AG04449 (cell line): ENCODE data around the gene PUM1.

Experiments
- CTCF ChIA-PET: fragments of 350-600 bp; formaldehyde crosslinking; extraction: SDS; loops from one replicate; lab custom pipeline; 2021; ENCODE audit warnings: antibody characterized with exemption; lab: Yijun Ruan, JAX
- POLR2A ChIA-PET: fragments of 400-600, 350-600 bp; formaldehyde crosslinking; extraction: SDS; loops from one replicate; lab custom pipeline; 2020; ENCODE audit warnings: antibody characterized with exemption, inconsistent platforms; lab: Yijun Ruan, JAX
- DNase-seq: peaks from one replicate; pipeline ENCODE4 v3.0.0-alpha.2; 2010; ENCODE audit warnings: low read depth, low spot score
- H3K4me3 ChIP-seq: 2 replicates; pipeline ENCODE4 v1.5.1; 2011; ENCODE audit warnings: low read depth, mild to moderate bottlenecking, control low read depth, low read length
- TF ChIP-seq, protein P1 (sequence below): IDR thresholded peaks from one replicate; pipeline ENCODE4 v1.5.1; 2011; ENCODE audit warnings: mild to moderate bottlenecking, moderate library complexity, low read length, control low read depth, inconsistent platforms; ENCODE audit not compliant: insufficient read depth; ENCODE audit errors: missing control alignments

The PUM1 gene

GRCh38 chr1:31004231-31004621 lies 61.3 kb downstream of the PUM1 start:
- CTCF ChIA-PET: interaction anchor here (1.1 to 2.3 kb wide), 5 partner anchors 10 to 75 kb away, joined by 3 to 8 read pairs (median 4); no protein-coding TSS in a partner anchor
- TF ChIP-seq, protein P1, sequence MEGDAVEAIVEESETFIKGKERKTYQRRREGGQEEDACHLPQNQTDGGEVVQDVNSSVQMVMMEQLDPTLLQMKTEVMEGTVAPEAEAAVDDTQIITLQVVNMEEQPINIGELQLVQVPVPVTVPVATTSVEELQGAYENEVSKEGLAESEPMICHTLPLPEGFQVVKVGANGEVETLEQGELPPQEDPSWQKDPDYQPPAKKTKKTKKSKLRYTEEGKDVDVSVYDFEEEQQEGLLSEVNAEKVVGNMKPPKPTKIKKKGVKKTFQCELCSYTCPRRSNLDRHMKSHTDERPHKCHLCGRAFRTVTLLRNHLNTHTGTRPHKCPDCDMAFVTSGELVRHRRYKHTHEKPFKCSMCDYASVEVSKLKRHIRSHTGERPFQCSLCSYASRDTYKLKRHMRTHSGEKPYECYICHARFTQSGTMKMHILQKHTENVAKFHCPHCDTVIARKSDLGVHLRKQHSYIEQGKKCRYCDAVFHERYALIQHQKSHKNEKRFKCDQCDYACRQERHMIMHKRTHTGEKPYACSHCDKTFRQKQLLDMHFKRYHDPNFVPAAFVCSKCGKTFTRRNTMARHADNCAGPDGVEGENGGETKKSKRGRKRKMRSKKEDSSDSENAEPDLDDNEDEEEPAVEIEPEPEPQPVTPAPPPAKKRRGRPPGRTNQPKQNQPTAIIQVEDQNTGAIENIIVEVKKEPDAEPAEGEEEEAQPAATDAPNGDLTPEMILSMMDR: no peak
- H3K4me3 ChIP-seq: no peak overlapping the region
- no peak for DNase-seq
- POLR2A ChIA-PET: no interaction called here

DNA sequence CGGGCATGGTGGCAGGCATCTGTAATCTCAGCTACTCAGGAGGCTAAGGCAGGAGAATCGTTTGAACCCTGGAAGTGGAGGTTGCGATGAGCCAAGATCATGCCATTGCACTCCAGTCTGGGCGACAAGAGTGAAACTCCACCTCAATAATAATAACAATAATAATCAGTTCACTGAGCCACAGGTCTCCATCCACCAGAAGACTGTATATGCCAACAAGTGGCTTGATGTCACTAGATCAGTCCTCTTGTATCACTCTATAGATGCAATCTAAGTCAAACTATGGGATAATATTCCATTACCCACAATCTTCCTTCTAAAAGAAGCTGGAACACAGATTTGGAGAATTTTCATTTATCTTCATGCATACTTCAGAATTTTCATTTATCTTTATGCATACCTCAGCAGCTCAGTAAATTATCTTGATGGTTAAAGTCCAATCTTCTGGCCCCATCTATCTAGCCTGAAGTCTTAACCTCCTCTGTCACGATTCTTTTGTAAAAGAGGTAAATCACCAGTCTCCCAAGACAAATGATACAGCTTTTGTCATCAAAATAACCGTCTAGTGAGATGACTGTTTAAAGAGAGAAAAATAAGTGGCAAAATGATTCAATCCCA lies 61.8 kb downstream of the PUM1 start:
- no peak for DNase-seq
- POLR2A ChIA-PET: no interaction called here
- no peak overlapping the region for H3K4me3 ChIP-seq
- TF ChIP-seq, protein P1: no peak
- CTCF ChIA-PET: interaction anchor here (0.9 to 2.3 kb wide), 5 partner anchors 9 to 180 kb away, joined by 3 to 8 read pairs (median 4); no protein-coding TSS in a partner anchor

- ChIA-PET POLR2A (no interaction called here), CTCF (interaction anchor here (0.6 to 1.6 kb wide), 3 partner anchors 10 to 199 kb away, joined by 3 to 6 read pairs (median 4); no protein-coding TSS in a partner anchor)
- TF ChIP-seq, protein P1: no peak
- H3K4me3 ChIP-seq: no peak overlapping the region
- no peak for DNase-seq
These were observed 65.2 kb downstream of the PUM1 start for GRCh38 chr1:31000301-31000700.

DNA sequence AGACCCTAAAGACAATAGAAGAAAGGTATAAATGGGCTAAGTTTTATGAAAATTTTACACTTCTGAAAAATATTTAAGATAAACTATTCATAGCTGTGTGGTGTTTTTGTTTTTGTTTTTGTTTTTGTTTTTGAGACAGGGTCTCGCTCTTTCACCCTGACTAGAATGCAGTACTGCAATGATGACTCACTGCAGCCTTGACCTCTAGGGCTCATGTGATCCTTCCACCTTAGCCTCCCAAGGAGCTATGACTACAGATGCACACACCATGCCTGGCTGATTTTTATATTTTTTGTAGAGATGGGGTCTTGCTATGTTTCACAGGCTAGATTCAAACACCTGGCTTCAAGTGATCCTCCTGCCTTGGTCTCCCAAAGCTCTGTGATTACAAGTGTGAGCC lies 66.6 kb downstream of the PUM1 start:
- TF ChIP-seq, protein P1: no peak
- CTCF ChIA-PET: interaction anchor here (1.4 kb wide), 1 partner anchor 163 kb away, joined by 3 read pairs; no protein-coding TSS in a partner anchor
- no peak for DNase-seq
- POLR2A ChIA-PET: no interaction called here
- no peak overlapping the region for H3K4me3 ChIP-seq

- H3K4me3 ChIP-seq: no peak overlapping the region
- ChIA-PET CTCF (no interaction called here), POLR2A (no interaction called here)
- TF ChIP-seq, protein P1: no peak
- DNase-seq: no peak
These were observed 67.3 kb downstream of the PUM1 start for GRCh38 chr1:30998171-30998570.

GRCh38 chr1:30997463-30998057 lies 68.0 kb downstream of the PUM1 start:
- no peak for DNase-seq
- ChIA-PET CTCF (no interaction called here), POLR2A (no interaction called here)
- TF ChIP-seq, protein P1: no peak
- no peak overlapping the region for H3K4me3 ChIP-seq
